A549 treated with AZD9567 at 1 μM for 4 hours (cell line): Measurements from ENCODE around the gene SCARF1. TPM values are rescaled to one million over a fixed set of nuclear protein-coding genes. Genes with fewer than 3 reads are reported as not detected.

Source experiments
- total RNA-seq: library from RNA; stranded (reverse); fragments of 200-300 nt; extraction: Qiagen RNA extraction; gene quantifications from 5 replicates; pipeline ENCODE4 v1.2.3, GENCODE V29; 2022; ENCODE audit not compliant: insufficient read depth

SCARF1 gene, protein sequence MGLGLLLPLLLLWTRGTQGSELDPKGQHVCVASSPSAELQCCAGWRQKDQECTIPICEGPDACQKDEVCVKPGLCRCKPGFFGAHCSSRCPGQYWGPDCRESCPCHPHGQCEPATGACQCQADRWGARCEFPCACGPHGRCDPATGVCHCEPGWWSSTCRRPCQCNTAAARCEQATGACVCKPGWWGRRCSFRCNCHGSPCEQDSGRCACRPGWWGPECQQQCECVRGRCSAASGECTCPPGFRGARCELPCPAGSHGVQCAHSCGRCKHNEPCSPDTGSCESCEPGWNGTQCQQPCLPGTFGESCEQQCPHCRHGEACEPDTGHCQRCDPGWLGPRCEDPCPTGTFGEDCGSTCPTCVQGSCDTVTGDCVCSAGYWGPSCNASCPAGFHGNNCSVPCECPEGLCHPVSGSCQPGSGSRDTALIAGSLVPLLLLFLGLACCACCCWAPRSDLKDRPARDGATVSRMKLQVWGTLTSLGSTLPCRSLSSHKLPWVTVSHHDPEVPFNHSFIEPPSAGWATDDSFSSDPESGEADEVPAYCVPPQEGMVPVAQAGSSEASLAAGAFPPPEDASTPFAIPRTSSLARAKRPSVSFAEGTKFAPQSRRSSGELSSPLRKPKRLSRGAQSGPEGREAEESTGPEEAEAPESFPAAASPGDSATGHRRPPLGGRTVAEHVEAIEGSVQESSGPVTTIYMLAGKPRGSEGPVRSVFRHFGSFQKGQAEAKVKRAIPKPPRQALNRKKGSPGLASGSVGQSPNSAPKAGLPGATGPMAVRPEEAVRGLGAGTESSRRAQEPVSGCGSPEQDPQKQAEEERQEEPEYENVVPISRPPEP
- 0.23 to 0.43 TPM (median 0.36 TPM) in 4 of 5 replicates, not detected in the other for total RNA-seq

DNA sequence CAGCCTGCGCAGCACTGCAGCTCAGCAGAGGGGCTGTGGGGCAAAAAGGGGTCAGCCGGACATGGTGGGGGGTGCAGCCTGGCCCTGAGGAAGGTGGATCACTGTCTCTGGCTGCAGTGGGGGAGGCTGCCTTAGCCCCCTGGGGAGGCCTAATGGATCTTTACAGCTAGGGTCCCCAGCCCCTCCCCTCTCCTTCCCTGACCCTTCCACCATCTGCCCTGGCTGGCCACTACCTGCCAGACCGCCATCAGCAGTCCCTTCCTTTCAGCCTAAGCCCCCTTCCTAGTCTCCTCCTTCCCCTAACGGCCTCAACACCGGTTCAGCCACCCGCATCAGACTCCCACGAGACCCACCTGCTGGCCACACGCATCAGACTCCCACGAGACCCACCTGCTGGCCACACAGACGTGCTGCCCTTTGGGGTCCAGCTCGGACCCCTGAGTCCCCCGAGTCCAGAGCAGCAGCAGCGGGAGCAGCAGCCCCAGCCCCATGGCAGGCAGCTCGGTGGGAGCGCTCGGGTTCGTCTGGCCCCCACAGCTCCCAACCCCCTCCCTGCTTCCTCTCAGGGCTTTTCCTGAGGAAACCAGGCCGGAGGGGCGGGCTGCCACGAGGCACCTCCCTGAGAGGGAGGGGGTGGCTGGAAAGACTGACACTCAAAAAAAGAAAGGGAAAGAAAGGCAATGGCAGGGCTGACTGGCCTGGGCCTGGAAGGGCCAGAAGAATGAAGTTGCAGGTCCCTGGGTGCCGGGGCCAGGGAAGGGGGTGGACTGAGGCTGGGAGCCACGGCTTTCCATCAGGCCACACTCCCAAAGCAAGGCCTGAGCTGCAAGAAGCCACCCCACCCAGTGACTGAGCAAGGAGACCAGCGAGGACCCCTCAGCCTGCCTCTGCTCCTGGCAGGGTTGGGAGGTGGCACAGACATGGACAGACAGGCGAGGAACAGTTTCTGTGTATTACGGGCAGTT is at the start of gene SCARF1:
TSS of gene SCARF1 (minus strand) at position 526 of the 965 bp plus-strand sequence. CDS start at position 491, 35 bp downstream.

DNA sequence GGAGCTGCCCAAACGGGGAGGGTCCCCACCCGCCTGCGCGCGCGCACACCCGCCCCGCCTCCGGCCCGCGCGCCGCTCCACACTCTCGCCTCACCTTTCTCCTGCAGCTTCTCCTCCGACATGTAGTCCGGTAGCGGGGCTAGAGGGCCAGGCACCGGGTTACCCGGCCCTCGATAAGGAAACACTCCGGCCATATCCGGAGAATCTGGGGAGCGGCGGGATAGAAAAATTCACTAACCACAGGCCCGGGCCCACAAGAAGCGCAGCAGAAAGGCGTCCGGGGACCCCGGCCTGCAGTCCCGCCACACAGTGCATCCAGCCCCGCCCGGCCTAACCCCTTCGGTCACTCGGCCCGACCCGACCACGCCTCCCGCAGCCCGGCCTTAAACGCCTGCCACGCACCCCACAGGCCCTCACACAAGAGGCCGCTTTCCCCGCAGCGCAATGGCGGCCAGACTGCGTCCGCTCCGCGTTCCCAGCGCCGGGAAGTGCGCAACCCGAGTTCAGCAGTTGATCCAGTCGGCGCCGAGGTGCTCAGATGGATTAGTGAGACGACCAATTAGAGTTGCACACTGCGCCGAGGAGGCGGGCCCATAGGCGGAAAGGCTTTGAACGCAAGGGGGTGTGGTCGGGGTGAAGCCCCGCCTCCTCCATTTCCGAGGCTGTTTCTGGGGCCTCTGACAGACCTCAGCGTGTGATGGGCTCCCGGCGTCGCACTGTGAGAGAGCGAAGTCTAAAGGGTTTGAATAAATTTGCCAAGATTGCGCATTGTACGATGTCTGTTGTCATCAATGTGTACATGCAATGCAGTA is 39.1 kb upstream of the SCARF1 start, which contains the start of gene PRPF8:
TSS of gene PRPF8 (minus strand) at position 490 of the 812 bp plus-strand sequence. CDS start at position 194, 296 bp downstream.

DNA sequence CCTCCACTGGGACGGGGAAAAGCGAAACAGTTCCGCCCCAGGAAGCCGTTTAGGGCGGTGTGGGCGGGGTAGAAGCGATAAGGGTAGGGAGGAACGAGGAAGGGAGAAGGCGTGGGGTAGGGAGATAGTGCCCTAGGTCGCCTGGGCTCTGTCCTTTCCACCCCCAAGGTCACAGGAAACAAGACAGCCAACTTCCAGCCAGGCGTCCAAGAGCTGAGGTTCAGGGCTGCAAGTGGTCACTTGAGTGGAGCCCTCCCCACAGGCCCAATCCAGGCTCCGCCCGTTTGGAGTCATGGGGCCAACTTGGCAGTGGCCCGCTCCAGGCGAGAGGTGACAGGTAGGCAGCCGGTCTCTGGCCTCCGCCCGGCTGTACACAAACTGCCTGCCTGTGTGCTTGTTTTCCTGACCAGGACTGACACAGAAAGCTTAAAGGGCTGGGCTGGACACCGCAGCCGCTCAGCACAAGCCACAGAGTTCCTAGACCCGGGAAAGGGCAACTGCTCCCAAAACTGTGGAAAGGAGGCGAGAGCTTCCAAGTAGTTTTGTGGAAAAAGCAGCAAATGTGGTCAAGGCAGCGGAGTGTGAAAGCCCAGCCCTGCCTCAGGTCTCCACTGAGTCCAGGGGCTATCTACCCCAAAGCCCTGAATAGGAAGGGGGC is 4.4 kb upstream of the SCARF1 start, which contains the start of gene RILP:
TSS of gene RILP (minus strand) at position 23 of the 658 bp plus-strand sequence. CDS start 62 bp downstream, outside the sequence.

DNA sequence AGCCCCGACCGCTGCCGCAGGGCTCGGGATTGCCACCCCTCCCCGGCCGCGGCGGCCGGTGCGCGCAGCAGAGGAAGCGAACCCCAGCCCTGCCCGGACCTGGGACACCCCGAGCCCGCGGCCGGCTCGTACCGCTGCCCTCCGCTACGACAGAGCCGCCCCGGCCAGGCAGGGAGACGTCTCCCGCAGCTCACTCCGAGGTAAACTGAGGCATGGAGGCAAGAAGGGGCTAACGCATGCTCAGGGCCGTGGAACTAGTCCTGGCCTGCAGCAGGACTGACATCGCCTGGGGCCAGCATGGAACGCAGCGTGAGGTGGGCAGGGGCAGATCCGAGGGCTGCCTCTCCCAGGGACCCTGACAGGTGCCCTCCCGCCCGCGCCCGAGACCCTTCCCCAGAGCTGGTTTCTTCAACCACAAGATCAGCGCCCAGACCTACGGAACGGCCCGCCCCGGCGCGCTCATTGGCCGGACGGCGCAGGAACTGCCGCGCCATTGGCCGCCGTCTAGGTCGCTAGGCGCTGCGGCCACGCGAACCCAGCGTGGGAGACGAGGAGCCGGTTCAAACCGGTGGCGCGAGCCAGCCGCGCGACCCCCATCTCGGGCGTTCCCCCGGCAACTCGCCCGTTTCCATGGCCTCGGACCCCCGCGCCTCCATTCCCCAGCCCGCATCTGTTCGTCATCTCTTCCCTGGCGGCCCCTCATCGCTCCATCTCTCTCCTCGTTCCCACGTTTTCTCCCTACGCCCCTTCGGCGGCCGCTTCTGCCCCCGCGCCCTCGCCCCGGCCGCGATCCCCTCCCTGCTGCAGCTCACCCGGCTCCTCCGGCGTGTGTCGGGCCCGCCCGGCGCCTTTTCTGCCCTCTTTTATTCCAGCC is 17.3 kb downstream of the SCARF1 start, which contains the start of gene SLC43A2:
TSS of gene SLC43A2 (minus strand) at position 853 of the 874 bp plus-strand sequence. CDS start 960 bp downstream, outside the sequence.

Other genes with a start within 250 kb of the SCARF1 start
- 544 to 947 TPM (median 561 TPM) in 5 replicates for gene YWHAE, start 245.5 kb downstream of the SCARF1 start, total RNA-seq
- 82.1 to 116 TPM (median 90.8 TPM) in 5 replicates for gene CRK, start 189.5 kb downstream of the SCARF1 start, total RNA-seq
- gene MYO1C, start 153.0 kb downstream of the SCARF1 start, total RNA-seq: 119 to 134 TPM (median 129 TPM) in 5 replicates
- 25.9 to 27.8 TPM (median 26.0 TPM) in 5 replicates for gene INPP5K, start 129.1 kb downstream of the SCARF1 start, total RNA-seq
- gene PITPNA, start 82.9 kb downstream of the SCARF1 start, total RNA-seq: 63.1 to 72.5 TPM (median 64.8 TPM) in 5 replicates
- gene SLC43A2, start 16.9 kb downstream of the SCARF1 start, total RNA-seq: 5.6 to 6.9 TPM (median 5.9 TPM) in 5 replicates
- gene RILP, start 4.1 kb upstream of the SCARF1 start, total RNA-seq: 10.3 to 18.3 TPM (median 15.5 TPM) in 5 replicates
- 230 to 315 TPM (median 250 TPM) in 5 replicates for gene PRPF8, start 39.1 kb upstream of the SCARF1 start, total RNA-seq
- 1.4 to 1.8 TPM (median 1.5 TPM) in 5 replicates for gene TLCD2, start 64.6 kb upstream of the SCARF1 start, total RNA-seq
- 20.3 to 33.4 TPM (median 28.7 TPM) in 5 replicates for gene WDR81, start 79.0 kb upstream of the SCARF1 start, total RNA-seq
- gene SERPINF2, start 97.1 kb upstream of the SCARF1 start, total RNA-seq: 1.8 to 2.5 TPM (median 2.0 TPM) in 5 replicates
- gene SERPINF1, start 116.3 kb upstream of the SCARF1 start, total RNA-seq: 1.4 to 8.1 TPM (median 1.9 TPM) in 5 replicates
- gene SMYD4, start 184.2 kb upstream of the SCARF1 start, total RNA-seq: 7.6 to 10.7 TPM (median 9.8 TPM) in 5 replicates
- 71.8 to 79.4 TPM (median 75.2 TPM) in 5 replicates for gene RPA1, start 184.3 kb upstream of the SCARF1 start, total RNA-seq